Activated CD8-positive, alpha-beta T cell treated with anti-CD3 and anti-CD28 coated beads for 36 hours (primary cell): ENCODE results near the gene TRIM9. TPM values are rescaled to one million over a fixed set of nuclear protein-coding genes. Genes with fewer than 3 reads are reported as not detected.

Experiments used
- ATAC-seq: fragments of 200-7000 bp; cut with Tn5 transposase; one replicate; pipeline ENCODE4 v1.10.0; 2021; ENCODE audit warnings: mild to moderate bottlenecking, moderate library complexity
- CTCF ChIA-PET: fragments of 350-600 bp; sonication (Branson Sonifier 250); formaldehyde crosslinking; loops from one replicate; lab custom pipeline; 2021; ENCODE audit warnings: antibody characterized with exemption; lab: Charles Lee
- POLR2A ChIA-PET: fragments of 350-600 bp; sonication (Branson Sonifier 250); formaldehyde crosslinking; loops from one replicate; lab custom pipeline; 2021; ENCODE audit warnings: antibody characterized with exemption; lab: Charles Lee
- DNase-seq: peaks from one replicate; pipeline ENCODE4 v3.0.0-alpha.2; 2020
- H3K27ac Mint-ChIP-seq: one replicate; pipeline ENCODE4 v1.8.0; 2021; ENCODE audit warnings: mild to moderate bottlenecking, mixed read lengths
- H3K27me3 Mint-ChIP-seq: one replicate; pipeline ENCODE4 v1.8.0; 2021; ENCODE audit warnings: mixed read lengths
- H3K36me3 Mint-ChIP-seq: one replicate; pipeline ENCODE4 v1.8.0; 2021; ENCODE audit warnings: low read depth, mixed read lengths
- H3K4me1 Mint-ChIP-seq: one replicate; pipeline ENCODE4 v1.8.0; 2021; ENCODE audit warnings: low read depth, mixed read lengths
- H3K4me3 Mint-ChIP-seq: one replicate; pipeline ENCODE4 v1.8.0; 2021; ENCODE audit warnings: mild to moderate bottlenecking, moderate library complexity, mixed read lengths
- H3K9me3 Mint-ChIP-seq: one replicate; pipeline ENCODE4 v1.8.0; 2021; ENCODE audit warnings: mixed read lengths
- intact Hi-C: fragments of 100-400 bp; cut with micrococcal nuclease; formaldehyde crosslinking; loops from one replicate; pipeline ENCODE4 v1.10.0; 2022
- total RNA-seq, 2 experiments: library from RNA; stranded (reverse); gene quantifications; one replicate each; pipeline ENCODE4 v1.2.3, GENCODE V29; 2021
- TF ChIP-seq, protein P1 (sequence below): fragments of 200-600 bp; IDR thresholded peaks from one replicate; pipeline ENCODE4 v1.8.0; 2022; ENCODE audit warnings: antibody characterized with exemption, mild to moderate bottlenecking

Gene TRIM9
- total RNA-seq, 2 experiments from 2014 or later = 6.5 to 7.2 TPM

DNA sequence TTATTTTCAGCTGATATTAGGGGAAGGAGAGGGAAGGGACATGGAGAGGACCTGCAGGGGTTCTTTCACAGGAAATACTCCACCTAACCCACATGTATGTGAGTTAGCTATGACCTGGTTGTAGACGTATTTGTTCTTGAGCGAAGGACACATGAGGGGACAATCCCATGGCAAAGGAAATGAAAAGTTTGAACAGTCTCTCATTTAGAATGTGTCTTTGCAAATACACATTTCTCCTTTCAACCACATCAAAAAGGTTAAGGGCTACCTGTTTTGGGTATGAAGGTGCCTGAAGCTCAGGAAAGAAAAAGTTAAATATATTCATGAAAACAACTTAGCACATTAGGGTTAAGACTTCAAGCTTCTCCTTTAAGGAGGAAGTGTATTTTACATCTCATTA is 158.0 kb downstream of the TRIM9 start:
- ChIA-PET POLR2A (interaction anchor here (0.8 kb wide), 1 partner anchor 200 kb away, joined by 3 read pairs; no protein-coding TSS in a partner anchor), CTCF (no interaction called here)
- intact Hi-C loops = no loop called here
- H3K4me1 Mint-ChIP-seq = peaks cover 3% of the 10 kb centered on the region
- H3K27ac Mint-ChIP-seq = no peak overlapping the region
- peaks cover 13% of the 10 kb centered on the region for H3K27me3 Mint-ChIP-seq
- no peaks in the 10 kb centered on the region for H3K9me3 Mint-ChIP-seq
- DNase-seq (no peak), ATAC-seq (no peak)
- H3K36me3 Mint-ChIP-seq = no peaks in the 10 kb centered on the region
- no peak overlapping the region for H3K4me3 Mint-ChIP-seq
- TF ChIP-seq, protein P1, sequence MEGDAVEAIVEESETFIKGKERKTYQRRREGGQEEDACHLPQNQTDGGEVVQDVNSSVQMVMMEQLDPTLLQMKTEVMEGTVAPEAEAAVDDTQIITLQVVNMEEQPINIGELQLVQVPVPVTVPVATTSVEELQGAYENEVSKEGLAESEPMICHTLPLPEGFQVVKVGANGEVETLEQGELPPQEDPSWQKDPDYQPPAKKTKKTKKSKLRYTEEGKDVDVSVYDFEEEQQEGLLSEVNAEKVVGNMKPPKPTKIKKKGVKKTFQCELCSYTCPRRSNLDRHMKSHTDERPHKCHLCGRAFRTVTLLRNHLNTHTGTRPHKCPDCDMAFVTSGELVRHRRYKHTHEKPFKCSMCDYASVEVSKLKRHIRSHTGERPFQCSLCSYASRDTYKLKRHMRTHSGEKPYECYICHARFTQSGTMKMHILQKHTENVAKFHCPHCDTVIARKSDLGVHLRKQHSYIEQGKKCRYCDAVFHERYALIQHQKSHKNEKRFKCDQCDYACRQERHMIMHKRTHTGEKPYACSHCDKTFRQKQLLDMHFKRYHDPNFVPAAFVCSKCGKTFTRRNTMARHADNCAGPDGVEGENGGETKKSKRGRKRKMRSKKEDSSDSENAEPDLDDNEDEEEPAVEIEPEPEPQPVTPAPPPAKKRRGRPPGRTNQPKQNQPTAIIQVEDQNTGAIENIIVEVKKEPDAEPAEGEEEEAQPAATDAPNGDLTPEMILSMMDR = no peak

DNA sequence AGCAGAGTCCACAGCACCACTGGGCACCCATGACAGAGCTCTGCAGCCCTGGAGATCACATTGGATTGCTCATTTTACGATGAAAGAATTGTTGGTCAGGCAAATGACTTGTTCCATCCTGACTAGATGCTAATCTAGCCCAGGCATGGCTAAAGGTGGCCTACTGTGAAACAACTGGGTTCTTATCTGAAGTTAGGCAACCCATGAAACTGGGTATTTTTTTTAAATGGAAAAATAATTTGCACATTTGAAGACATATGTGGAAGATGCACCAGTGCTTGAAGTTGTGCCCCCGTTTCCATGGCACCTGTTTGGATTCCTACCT is 158.9 kb downstream of the TRIM9 start:
- Mint-ChIP-seq H3K36me3 (no peaks in the 10 kb centered on the region), H3K27ac (no peak overlapping the region), H3K4me3 (no peak overlapping the region), H3K4me1 (peaks cover 3% of the 10 kb centered on the region), H3K9me3 (no peaks in the 10 kb centered on the region), H3K27me3 (peaks cover 9% of the 10 kb centered on the region)
- TF ChIP-seq, protein P1 = no peak
- POLR2A ChIA-PET = no interaction called here
- intact Hi-C loops = no loop called here
- DNase-seq (no peak), ATAC-seq (no peak)
- CTCF ChIA-PET = no interaction called here

DNA sequence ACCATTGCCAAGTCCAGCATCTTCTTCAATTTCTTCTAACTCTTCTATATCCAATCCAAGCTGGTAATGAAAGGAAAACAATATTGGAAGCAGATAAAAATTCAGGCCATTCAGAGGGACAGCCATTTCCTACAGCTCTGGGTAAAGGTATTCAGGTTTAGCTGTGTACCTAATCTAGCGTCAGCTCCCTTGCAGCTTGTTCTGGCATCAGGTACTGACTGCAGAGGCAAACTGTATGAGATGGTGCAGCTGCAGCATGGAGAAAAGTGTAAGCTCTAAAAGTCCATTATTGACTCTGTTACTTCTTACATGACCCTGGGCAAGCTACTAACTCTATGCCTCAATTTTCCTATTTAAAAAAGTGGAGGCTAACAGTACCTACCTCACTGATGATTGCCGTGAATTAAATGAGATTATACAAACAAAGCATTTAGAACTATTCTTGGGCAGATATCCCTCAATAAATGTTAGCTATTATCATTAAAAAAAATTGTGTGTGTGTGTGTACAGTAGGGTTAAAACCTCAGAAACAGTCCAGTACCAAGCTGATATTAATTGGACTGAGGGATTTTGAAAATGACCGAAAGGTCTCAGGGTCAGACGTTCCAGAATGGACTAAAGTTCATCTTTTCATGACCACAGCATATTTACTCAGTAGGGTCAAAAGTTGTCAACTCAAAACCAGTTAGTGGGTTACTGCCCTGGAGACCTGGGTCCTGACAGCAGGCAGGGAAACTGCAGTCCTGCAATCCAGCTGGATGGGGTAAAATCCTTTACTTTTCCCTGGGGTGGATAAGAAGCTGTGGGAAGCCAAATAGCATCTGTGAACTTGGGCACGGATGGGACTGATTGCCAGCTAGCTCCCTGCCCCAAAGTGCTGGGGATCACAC is 159.5 kb downstream of the TRIM9 start:
- no peaks in the 10 kb centered on the region for H3K36me3 Mint-ChIP-seq
- H3K27ac Mint-ChIP-seq = no peak overlapping the region
- H3K9me3 Mint-ChIP-seq = no peaks in the 10 kb centered on the region
- H3K4me3 Mint-ChIP-seq = no peak overlapping the region
- ChIA-PET POLR2A (no interaction called here), CTCF (no interaction called here)
- H3K27me3 Mint-ChIP-seq = peaks cover 6% of the 10 kb centered on the region
- intact Hi-C loops = no loop called here
- no peak for DNase-seq
- TF ChIP-seq, protein P1 = no peak
- H3K4me1 Mint-ChIP-seq = peaks cover 3% of the 10 kb centered on the region
- ATAC-seq = no peak

DNA sequence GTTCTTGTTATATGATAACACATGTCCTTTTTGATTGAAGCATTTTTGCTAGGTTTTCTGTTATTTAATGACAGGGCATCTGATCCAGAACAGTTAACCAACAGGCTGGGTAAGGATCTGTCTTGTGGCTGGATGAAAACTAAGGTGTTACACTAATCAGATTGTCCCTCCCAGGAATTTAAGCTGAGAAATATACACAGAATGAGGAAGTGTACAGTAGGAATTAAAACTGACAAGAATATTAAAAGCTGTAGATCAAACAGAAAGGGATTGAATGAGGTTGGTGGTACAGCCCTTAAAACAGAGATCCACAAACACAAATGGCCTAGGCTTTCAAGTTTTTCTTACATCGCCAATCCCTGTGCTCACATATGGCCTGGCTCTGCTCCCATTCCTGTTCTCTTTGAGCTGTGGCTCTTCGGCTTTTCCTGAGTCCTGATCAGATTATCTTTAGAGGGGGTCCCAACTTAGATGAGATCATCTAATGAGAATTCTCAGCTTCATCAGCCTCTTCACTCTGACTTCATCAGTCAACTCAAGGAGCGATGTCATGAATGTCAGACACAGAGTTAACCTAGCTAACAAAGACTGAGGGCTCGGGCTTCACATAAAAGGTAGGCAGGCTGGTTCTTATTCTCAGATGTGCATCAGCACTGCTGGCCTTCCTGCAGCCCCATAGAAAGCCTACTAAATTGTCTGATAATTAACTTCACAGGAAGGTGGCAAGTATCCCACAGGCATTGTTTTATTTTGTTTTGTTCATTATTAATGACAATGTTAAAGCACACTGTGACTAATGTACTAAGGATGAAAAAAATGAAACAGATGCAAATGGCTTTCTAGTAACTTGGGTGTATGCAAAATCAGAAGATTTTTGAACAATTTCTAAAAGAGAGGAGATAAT is 162.1 kb downstream of the TRIM9 start:
- TF ChIP-seq, protein P1 = no peak
- no peak for DNase-seq
- intact Hi-C loops = no loop called here
- no peaks in the 10 kb centered on the region for H3K9me3 Mint-ChIP-seq
- no peak for ATAC-seq
- no peak overlapping the region for H3K27ac Mint-ChIP-seq
- CTCF ChIA-PET = no interaction called here
- peaks cover 3% of the 10 kb centered on the region for H3K4me1 Mint-ChIP-seq
- no peaks in the 10 kb centered on the region for H3K36me3 Mint-ChIP-seq
- peaks cover 9% of the 10 kb centered on the region for H3K27me3 Mint-ChIP-seq
- H3K4me3 Mint-ChIP-seq = no peak overlapping the region
- POLR2A ChIA-PET = no interaction called here

DNA sequence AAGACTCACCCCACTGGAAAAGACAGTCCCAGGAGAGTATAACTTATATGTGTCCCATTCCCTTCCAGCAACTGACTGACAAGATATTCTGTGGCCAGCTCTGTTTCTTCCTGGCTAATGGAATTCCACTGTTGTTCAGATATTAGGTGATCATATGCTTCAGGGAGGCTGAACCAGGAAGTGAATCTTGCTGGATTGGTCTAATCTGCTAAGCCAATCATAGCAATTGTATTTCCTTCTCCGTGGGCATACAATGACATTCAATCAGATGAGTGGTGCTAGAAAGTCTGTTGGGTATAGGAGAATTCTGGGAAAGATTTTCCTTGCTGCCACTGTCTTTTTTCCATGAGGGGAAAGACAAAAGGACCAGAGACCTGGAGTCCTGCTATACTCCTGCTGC is 162.7 kb downstream of the TRIM9 start:
- Mint-ChIP-seq H3K27me3 (peaks cover 6% of the 10 kb centered on the region), H3K36me3 (no peaks in the 10 kb centered on the region), H3K9me3 (no peaks in the 10 kb centered on the region), H3K27ac (no peak overlapping the region), H3K4me3 (no peak overlapping the region), H3K4me1 (peaks cover 3% of the 10 kb centered on the region)
- intact Hi-C loops = no loop called here
- ATAC-seq (no peak), DNase-seq (no peak)
- POLR2A ChIA-PET = no interaction called here
- TF ChIP-seq, protein P1 = no peak
- CTCF ChIA-PET = no interaction called here
